Keratinocyte (primary cell): ENCODE results near the gene EXOC3. TPM values are rescaled to one million over a fixed set of nuclear protein-coding genes. Genes with fewer than 3 reads are reported as not detected.

Experiments used
- DNase-seq: peaks from one replicate; pipeline ENCODE4 v3.0.0-alpha.2; 2011; ENCODE audit warnings: low read depth, missing footprints, low spot score
- FAIRE-seq: peaks from 2 replicates; lab custom pipeline; 2011; peaks lifted over from hg19 to GRCh38; lab: Jason Lieb, UNC
- H2AFZ ChIP-seq: 2 replicates; pipeline ENCODE4 v1.6.0; 2012; ENCODE audit warnings: low read length, control low read depth, inconsistent platforms; ENCODE audit not compliant: control insufficient read depth
- H3K27ac ChIP-seq: 2 replicates; pipeline ENCODE4 v1.5.1; 2011; ENCODE audit warnings: low read length; ENCODE audit not compliant: control insufficient read depth, insufficient read depth
- H3K27me3 ChIP-seq: 3 replicates; pipeline ENCODE4 v1.6.0; 2011; ENCODE audit warnings: low read length; ENCODE audit not compliant: control insufficient read depth, insufficient read depth; ENCODE audit errors: extremely low read depth
- H3K36me3 ChIP-seq, 2 experiments: 2 replicates in 1 of 2; 3 replicates in 1 of 2; pipeline ENCODE4 v1.5.1; 2011; ENCODE audit warnings: low read length in 2 of 2, mild to moderate bottlenecking in 1 of 2; ENCODE audit not compliant: control insufficient read depth in 2 of 2, insufficient read depth in 2 of 2; ENCODE audit errors: extremely low read depth in 1 of 2
- H3K4me1 ChIP-seq: 3 replicates; pipeline ENCODE4 v1.5.1; 2011; ENCODE audit warnings: low read length; ENCODE audit not compliant: control insufficient read depth, insufficient read depth; ENCODE audit errors: extremely low read depth
- H3K4me2 ChIP-seq: 3 replicates; pipeline ENCODE4 v1.6.0; 2011; ENCODE audit warnings: low read depth, low read length; ENCODE audit not compliant: control insufficient read depth, insufficient read depth; ENCODE audit errors: extremely low read depth
- H3K4me3 ChIP-seq, 3 experiments: fragments of 200-600 bp in 1 of 3; sonication (generic) in 1 of 3; 2 replicates in 2 of 3; 3 replicates in 1 of 3; pipeline ENCODE4 v1.5.1; 2011 to 2016; ENCODE audit warnings: low read length in 3 of 3, mild to moderate bottlenecking in 3 of 3, control low read depth in 2 of 3, inconsistent platforms in 1 of 3, low read depth in 1 of 3, mixed read lengths in 1 of 3, mixed run types in 1 of 3, moderate library complexity in 1 of 3; ENCODE audit not compliant: control insufficient read depth in 2 of 3, insufficient read depth in 2 of 3; ENCODE audit errors: extremely low read depth in 1 of 3
- H3K79me2 ChIP-seq: 2 replicates; pipeline ENCODE4 v1.6.0; 2012; ENCODE audit warnings: low read length; ENCODE audit not compliant: control insufficient read depth, insufficient read depth
- H3K9ac ChIP-seq: 3 replicates; pipeline ENCODE4 v1.6.0; 2011; ENCODE audit warnings: low read length; ENCODE audit not compliant: control insufficient read depth, insufficient read depth; ENCODE audit errors: extremely low read depth
- H3K9me1 ChIP-seq: 3 replicates; pipeline ENCODE4 v1.6.0; 2011; ENCODE audit warnings: low read length; ENCODE audit not compliant: control insufficient read depth, insufficient read depth; ENCODE audit errors: extremely low read depth
- H3K9me3 ChIP-seq: 2 replicates; pipeline ENCODE4 v1.5.1; 2012; ENCODE audit warnings: low read depth, low read length; ENCODE audit not compliant: control insufficient read depth
- H4K20me1 ChIP-seq: 3 replicates; pipeline ENCODE4 v1.6.0; 2011; ENCODE audit warnings: low read length; ENCODE audit not compliant: control insufficient read depth, insufficient read depth; ENCODE audit errors: extremely low read depth
- CTCF ChIP-seq, 3 experiments: IDR thresholded peaks in 1 of 3; conservative IDR thresholded peaks in 1 of 3; optimal IDR thresholded peaks in 1 of 3; 2 replicates in 2 of 3; 3 replicates in 1 of 3; pipeline versions ENCODE3 to v1.5.1; 2011; ENCODE audit warnings: low read length in 3 of 3, mild to moderate bottlenecking in 3 of 3, moderate library complexity in 2 of 3, control low read depth in 1 of 3, inconsistent platforms in 1 of 3; ENCODE audit not compliant: insufficient read depth in 2 of 3; ENCODE audit errors: extremely low read depth in 1 of 3
- EZH2 ChIP-seq: IDR thresholded peaks from one replicate; pipeline ENCODE4 v1.6.1; 2012; ENCODE audit warnings: inconsistent platforms, mild to moderate bottlenecking, low read length, moderate library complexity
- dilution Hi-C: fragments of 300-500 bp; cut with MboI; formaldehyde crosslinking; loops from one replicate; pipeline ENCODE4 v1.7.0; 2020; ENCODE audit warnings: low sequenced_read_pairs; ENCODE audit not compliant: extremely low pct_ligation_motif_present
- polyA plus RNA-seq, 5 experiments: library from polyadenylated mRNA; depleted of rRNA in 3 of 5; stranded (reverse) in 3 of 5; stranded (forward) in 1 of 5; unstranded in 1 of 5; fragments of >200 nt; gene quantifications; 1 replicate in 1 of 5; 2 replicates in 3 of 5; 3 replicates in 1 of 5; pipeline versions ENCODE4 v1.2.1 to v1.2.3, GENCODE V29; 2011 to 2012; ENCODE audit warnings: missing spikeins in 2 of 5, low read depth in 1 of 5, low replicate concordance in 1 of 5

EXOC3 gene
- polyA plus RNA-seq, 1 donor (not counting 4 experiments of a cell fraction or from before 2014, with no cell fraction given) = 14.2 TPM

- Histone ChIP-seq H3K9me1 (no peaks in the 10 kb centered on the region), H3K9me3 (no peaks in the 10 kb centered on the region), H3K27ac (no peak overlapping the region), H3K79me2 (no peaks in the 10 kb centered on the region), H3K4me3 (no peak overlapping the region), H4K20me1 (no peaks in the 10 kb centered on the region), H3K4me1 (peaks cover 6% of the 10 kb centered on the region), H2AFZ (peak overlapping the region; percentile 72), H3K36me3 (no peaks in the 10 kb centered on the region), H3K27me3 (peaks cover 24% of the 10 kb centered on the region), H3K4me2 (peak overlapping the region; percentile 51), H3K9ac (no peak overlapping the region)
- TF ChIP-seq EZH2 (peak; percentile 45), CTCF (optimal IDR thresholded peaks at IDR 0.05 in 1 of 3, IDR thresholded peaks at IDR 0.05 in 1 of 3, conservative IDR thresholded peaks at IDR 0.05 in 1 of 3; ENCODE audit: extremely low read depth in 1 of 3, insufficient read depth in 2 of 3, low read length in 3 of 3) (no peak)
- dilution Hi-C loops = no loop called here
- DNase-seq (no peak), FAIRE-seq (no peak)
These were observed 58.3 kb downstream of the EXOC3 start for GRCh38 chr5:501105-501830.

- dilution Hi-C loops = no loop called here
- H3K9me3 ChIP-seq = no peaks in the 10 kb centered on the region
- H3K27me3 ChIP-seq = peaks cover 24% of the 10 kb centered on the region
- no peak overlapping the region for H3K9ac ChIP-seq
- H2AFZ ChIP-seq = peak overlapping the region; percentile 72
- H3K4me1 ChIP-seq = peaks cover 6% of the 10 kb centered on the region
- no peak for DNase-seq
- no peak for FAIRE-seq
- H3K9me1 ChIP-seq = no peaks in the 10 kb centered on the region
- H3K36me3 ChIP-seq = no peaks in the 10 kb centered on the region
- H4K20me1 ChIP-seq = no peaks in the 10 kb centered on the region
- peak overlapping the region; percentile 51 for H3K4me2 ChIP-seq
- no peak overlapping the region for H3K4me3 ChIP-seq
- no peak overlapping the region for H3K27ac ChIP-seq
- H3K79me2 ChIP-seq = no peaks in the 10 kb centered on the region
- peak; percentile 18 for TF ChIP-seq EZH2
- TF ChIP-seq CTCF (optimal IDR thresholded peaks at IDR 0.05 in 1 of 3, IDR thresholded peaks at IDR 0.05 in 1 of 3, conservative IDR thresholded peaks at IDR 0.05 in 1 of 3; ENCODE audit: extremely low read depth in 1 of 3, insufficient read depth in 2 of 3, low read length in 3 of 3) = no peak
These were observed 58.8 kb downstream of the EXOC3 start for GRCh38 chr5:501831-502184.
